HG03280 (cell line): ENCODE data around the gene TMEM255B.
"Not testable (repeated sequence)": the region's sequence is repeated elsewhere in the genome, so short reads cannot be mapped to it uniquely, and the experiment has no call there.

Source experiments
- ATAC-seq: cut with Tn5 transposase; IDR thresholded peaks from one replicate; pipeline ENCODE4 v1.9.1; 2021; ENCODE audit warnings: mild to moderate bottlenecking, moderate library complexity; ENCODE audit not compliant: unreplicated experiment

Gene TMEM255B

GRCh38 chr13:113830426-113830950 is 71.5 kb downstream of the TMEM255B start:
- not testable (repeated sequence) for ATAC-seq

GRCh38 chr13:113831061-113831460 is 72.0 kb downstream of the TMEM255B start:
- no peak for ATAC-seq

GRCh38 chr13:113832205-113832604 is 73.2 kb downstream of the TMEM255B start:
- no peak for ATAC-seq

- ATAC-seq, result no peak
Measured at GRCh38 chr13:113832631-113833030, 73.6 kb downstream of the TMEM255B start.

GRCh38 chr13:113833111-113833830 is 74.2 kb downstream of the TMEM255B start:
- ATAC-seq, result no peak

GRCh38 chr13:113834006-113834405 is 75.0 kb downstream of the TMEM255B start:
- not testable (repeated sequence) for ATAC-seq

GRCh38 chr13:113834496-113835200 is 75.6 kb downstream of the TMEM255B start:
- no peak for ATAC-seq

- no peak for ATAC-seq
Measured at GRCh38 chr13:113835461-113836270, 76.6 kb downstream of the TMEM255B start.

- no peak for ATAC-seq
Measured at GRCh38 chr13:113836768-113837559, 77.9 kb downstream of the TMEM255B start.

GRCh38 chr13:113837560-113838355 is 78.7 kb downstream of the TMEM255B start:
- no peak for ATAC-seq

GRCh38 chr13:113838711-113839201 is 79.7 kb downstream of the TMEM255B start:
- no peak for ATAC-seq

- no peak for ATAC-seq
Measured at GRCh38 chr13:113839536-113840204, 80.6 kb downstream of the TMEM255B start.

GRCh38 chr13:113840541-113841352 is 81.7 kb downstream of the TMEM255B start:
- ATAC-seq, result no peak

- ATAC-seq, result no peak
Measured at GRCh38 chr13:113841353-113841650, 82.3 kb downstream of the TMEM255B start.

GRCh38 chr13:113842336-113843062 is 83.5 kb downstream of the TMEM255B start:
- ATAC-seq, result no peak

- no peak for ATAC-seq
Measured at GRCh38 chr13:113843063-113843654, 84.1 kb downstream of the TMEM255B start.

- ATAC-seq, result no peak
Measured at GRCh38 chr13:113843864-113844556, 85.0 kb downstream of the TMEM255B start.
